WERI-Rb-1 (cell line): ENCODE data around the gene MIDN.
"Not testable (repeated sequence)": the region's sequence is repeated elsewhere in the genome, so short reads cannot be mapped to it uniquely, and the experiment has no call there.

Source experiments
- DNase-seq: peaks from one replicate; pipeline ENCODE4 v3.0.0-alpha.2; 2020
- H3K27ac ChIP-seq: fragments of 250-450 bp; sonication (Bioruptor Pico); 2 replicates; pipeline ENCODE4 v1.5.1; 2020; ENCODE audit warnings: mild to moderate bottlenecking, moderate library complexity
- H3K27me3 ChIP-seq: fragments of 250-450 bp; sonication (Bioruptor Pico); 2 replicates; pipeline ENCODE4 v1.5.1; 2021; ENCODE audit warnings: mild to moderate bottlenecking, low read depth, moderate library complexity; ENCODE audit not compliant: insufficient read depth, severe bottlenecking
- H3K36me3 ChIP-seq: fragments of 250-450 bp; sonication (Bioruptor Pico); 2 replicates; pipeline ENCODE4 v1.5.1; 2020; ENCODE audit warnings: mild to moderate bottlenecking, moderate library complexity
- H3K4me3 ChIP-seq: 2 replicates; pipeline ENCODE4 v1.5.1; 2011; ENCODE audit warnings: low read depth, mild to moderate bottlenecking, control low read depth, low read length
- H3K9me3 ChIP-seq: fragments of 250-450 bp; sonication (Bioruptor Pico); 2 replicates; pipeline ENCODE4 v1.5.1; 2021; ENCODE audit warnings: mild to moderate bottlenecking, moderate library complexity; ENCODE audit not compliant: severe bottlenecking
- CTCF ChIP-seq: IDR thresholded peaks from 2 replicates; pipeline ENCODE4 v1.5.1; 2011; ENCODE audit warnings: low read depth, mild to moderate bottlenecking, control low read depth, inconsistent platforms, low read length

The MIDN gene

GRCh38 chr19:1304197-1304924 lies 56.0 kb downstream of the MIDN start:
- H3K27ac ChIP-seq: no peak overlapping the region
- no peaks in the 10 kb centered on the region for H3K27me3 ChIP-seq
- H3K4me3 ChIP-seq: no peak overlapping the region
- H3K36me3 ChIP-seq: no peaks in the 10 kb centered on the region
- no peaks in the 10 kb centered on the region for H3K9me3 ChIP-seq
- no peak for TF ChIP-seq CTCF
- no peak for DNase-seq

DNA sequence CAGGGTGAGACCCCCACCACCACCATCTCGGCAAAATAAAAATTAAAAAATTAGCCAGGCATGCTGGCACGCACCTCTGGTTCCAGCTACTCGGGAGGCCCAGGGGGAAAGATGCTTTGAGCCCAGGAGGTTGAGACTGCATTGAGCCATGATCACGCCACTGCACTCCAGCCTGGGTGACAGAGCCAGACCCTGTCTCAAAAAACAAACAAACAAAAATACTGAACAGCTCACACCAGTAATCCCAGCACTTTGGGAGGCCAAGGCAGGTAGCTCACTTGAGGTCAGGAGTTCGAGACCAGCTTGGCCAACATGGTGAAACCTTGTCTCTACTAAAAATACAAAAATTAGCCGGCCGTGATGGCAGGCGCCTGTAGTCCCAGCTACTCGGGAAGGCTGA lies 57.0 kb downstream of the MIDN start:
- DNase-seq, H3K4me3 ChIP-seq, H3K27ac ChIP-seq, H3K36me3 ChIP-seq, H3K9me3 ChIP-seq, H3K27me3 ChIP-seq: not testable (repeated sequence)

- H3K27ac ChIP-seq: no peak overlapping the region
- no peaks in the 10 kb centered on the region for H3K27me3 ChIP-seq
- no peaks in the 10 kb centered on the region for H3K36me3 ChIP-seq
- H3K4me3 ChIP-seq: no peak overlapping the region
- no peaks in the 10 kb centered on the region for H3K9me3 ChIP-seq
- TF ChIP-seq CTCF: no peak
- no peak for DNase-seq
These were observed 58.9 kb downstream of the MIDN start for GRCh38 chr19:1307320-1307719.

GRCh38 chr19:1307755-1308303 lies 59.4 kb downstream of the MIDN start:
- no peak overlapping the region for H3K4me3 ChIP-seq
- H3K9me3 ChIP-seq: no peaks in the 10 kb centered on the region
- no peaks in the 10 kb centered on the region for H3K36me3 ChIP-seq
- no peak for TF ChIP-seq CTCF
- no peaks in the 10 kb centered on the region for H3K27me3 ChIP-seq
- H3K27ac ChIP-seq: no peak overlapping the region
- DNase-seq: no peak

DNA sequence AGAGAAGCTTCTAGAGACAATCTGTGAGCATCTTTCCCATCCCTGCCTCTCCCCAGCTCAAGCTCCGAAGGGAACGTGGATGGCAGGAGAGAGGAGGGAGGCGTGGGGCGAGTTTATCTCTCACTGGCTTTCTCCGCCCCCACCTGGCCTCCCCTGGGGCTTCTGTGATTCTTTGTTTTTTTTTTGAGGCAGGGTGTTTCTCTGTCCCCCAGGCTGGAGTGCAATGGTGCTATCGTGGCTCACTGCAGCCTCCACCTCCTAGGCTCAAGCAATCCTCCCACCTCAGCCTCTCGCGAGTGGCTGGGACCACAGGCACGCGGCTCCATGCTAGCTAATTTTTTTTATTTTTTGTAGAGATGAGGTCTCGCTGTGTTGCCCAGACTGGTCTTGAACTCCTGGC lies 60.3 kb downstream of the MIDN start:
- H3K27ac ChIP-seq: no peak overlapping the region
- no peak for TF ChIP-seq CTCF
- DNase-seq: no peak
- H3K36me3 ChIP-seq: no peaks in the 10 kb centered on the region
- H3K27me3 ChIP-seq: no peaks in the 10 kb centered on the region
- no peak overlapping the region for H3K4me3 ChIP-seq
- H3K9me3 ChIP-seq: no peaks in the 10 kb centered on the region
